NCI-H187 treated with DMSO at 0.1 percent for 48 hours (cell line): ENCODE data around the gene RFLNA.

Experiments used
- DNase-seq: peaks from one replicate; lab custom pipeline; 2025; lab: John Stamatoyannopoulos, UW

The RFLNA gene

GRCh38 chr12:124361074-124361970 lies 66.4 kb downstream of the RFLNA start:
- DNase-seq, result no peak

DNA sequence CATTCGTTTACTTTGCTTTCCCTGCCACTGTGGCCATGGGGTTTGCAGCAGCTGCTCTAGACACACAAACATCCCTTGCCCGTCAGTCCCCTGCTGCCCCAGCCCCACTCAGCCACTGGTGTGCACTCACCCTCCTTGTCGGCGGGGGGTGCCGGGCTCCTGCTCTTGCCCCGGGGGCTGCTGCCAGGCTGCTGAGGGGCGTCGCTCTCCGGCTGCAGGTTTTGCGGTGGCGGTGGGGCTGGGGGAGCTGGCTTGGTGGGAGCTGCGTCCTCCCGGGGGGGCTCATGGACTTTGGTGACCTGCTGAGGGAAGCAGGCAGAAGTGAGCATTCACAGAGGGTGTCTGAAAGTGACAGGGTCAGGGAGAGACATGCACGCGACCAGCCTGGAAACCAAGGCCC lies 67.1 kb downstream of the RFLNA start:
- DNase-seq, result no peak

DNA sequence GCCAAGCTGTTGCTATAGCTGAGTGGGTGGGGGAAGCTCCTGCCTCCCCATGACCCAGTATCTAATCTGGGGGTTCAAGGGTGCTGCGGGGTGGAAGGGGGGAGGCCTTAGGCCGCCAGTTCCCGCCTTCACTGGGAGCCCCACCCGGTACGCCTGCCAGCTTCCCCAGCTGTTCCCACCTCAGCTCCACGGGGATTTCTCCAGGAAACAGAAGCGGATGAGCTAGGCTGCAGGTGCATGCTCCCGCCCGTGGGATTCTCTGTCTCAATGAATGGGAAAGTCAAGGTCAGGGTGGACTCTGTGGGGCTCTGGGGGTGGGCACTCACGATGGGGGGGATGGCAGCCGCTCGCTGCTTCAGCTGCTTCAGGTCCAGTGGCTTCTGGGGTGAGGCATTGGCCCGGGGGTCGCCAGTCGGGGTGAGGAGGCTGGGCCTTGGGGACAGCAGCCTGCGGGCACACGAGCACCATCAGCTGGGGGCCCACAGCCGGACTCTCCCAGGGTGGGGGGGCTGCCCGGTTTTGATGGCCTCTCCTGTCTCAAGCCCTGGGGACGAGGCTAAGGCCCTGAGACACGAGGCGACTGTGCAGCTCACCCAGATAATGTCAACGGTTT lies 68.6 kb downstream of the RFLNA start:
- DNase-seq, result no peak

DNA sequence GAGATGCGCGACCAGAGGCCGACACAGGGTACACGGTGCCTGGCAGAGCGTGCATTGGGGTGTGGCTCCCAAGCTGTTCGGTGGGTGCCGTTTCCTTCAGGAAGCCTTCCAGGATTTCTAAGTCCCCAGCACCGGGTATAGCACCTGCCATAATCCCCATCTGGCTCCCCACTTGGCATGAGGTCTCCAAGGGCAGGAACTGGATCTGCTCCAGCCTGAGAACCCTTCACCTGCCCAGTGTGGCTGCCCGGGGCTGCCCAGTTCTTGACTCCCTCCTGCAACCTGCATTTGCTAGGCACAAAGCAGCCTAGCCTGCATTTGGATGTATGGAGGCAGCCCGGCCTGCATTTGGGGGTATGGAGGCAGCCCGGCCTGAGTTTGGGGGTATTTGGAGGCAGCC lies 69.7 kb downstream of the RFLNA start:
- no peak for DNase-seq
